HUDEP-2 (cell line): ENCODE measurements around the gene ANKRD6.
A peak's percentile ranks its signal among the peaks of the same experiment; 100 is the strongest.

Source experiments
- DNase-seq, 76 experiments: peaks; one replicate each; lab custom pipeline; 2025; ENCODE audit not compliant: unreplicated experiment in 76 of 76; lab: John Stamatoyannopoulos, UW

The ANKRD6 gene

GRCh38 chr6:89464295-89464694, 31.3 kb downstream of the ANKRD6 start:
- no peak for DNase-seq

- DNase-seq: no peak
Measured at GRCh38 chr6:89467437-89467836, 34.5 kb downstream of the ANKRD6 start.

GRCh38 chr6:89468998-89469397, 36.0 kb downstream of the ANKRD6 start:
- DNase-seq: no peak

- no peak for DNase-seq
Measured at GRCh38 chr6:89471287-89471867, 38.4 kb downstream of the ANKRD6 start.

GRCh38 chr6:89475101-89475500, 42.1 kb downstream of the ANKRD6 start:
- no peak for DNase-seq

GRCh38 chr6:89475634-89476033, 42.7 kb downstream of the ANKRD6 start:
- no peak for DNase-seq

GRCh38 chr6:89479897-89480296, 46.9 kb downstream of the ANKRD6 start:
- no peak for DNase-seq

GRCh38 chr6:89481695-89482094, 48.7 kb downstream of the ANKRD6 start:
- no peak for DNase-seq

GRCh38 chr6:89482126-89482525, 49.2 kb downstream of the ANKRD6 start:
- DNase-seq: no peak

GRCh38 chr6:89483111-89483720, 50.3 kb downstream of the ANKRD6 start:
- DNase-seq: no peak

- DNase-seq: no peak
Measured at GRCh38 chr6:89485320-89485719, 52.4 kb downstream of the ANKRD6 start.

- no peak for DNase-seq
Measured at GRCh38 chr6:89487864-89488263, 54.9 kb downstream of the ANKRD6 start.

- DNase-seq: no peak
Measured at GRCh38 chr6:89488438-89488837, 55.5 kb downstream of the ANKRD6 start.

- no peak for DNase-seq
Measured at GRCh38 chr6:89489078-89489477, 56.1 kb downstream of the ANKRD6 start.

GRCh38 chr6:89492025-89492640, 59.2 kb downstream of the ANKRD6 start:
- DNase-seq: no peak

- peak in 3 of 76 experiments; percentile 7 to 14 (median 10) for DNase-seq
Measured at GRCh38 chr6:89494131-89494793, 61.3 kb downstream of the ANKRD6 start.

GRCh38 chr6:89495961-89496535, 63.1 kb downstream of the ANKRD6 start:
- DNase-seq: peak in 1 of 76 experiments; percentile 12

GRCh38 chr6:89500611-89501010, 67.7 kb downstream of the ANKRD6 start:
- no peak for DNase-seq

- DNase-seq: no peak
Measured at GRCh38 chr6:89501222-89501621, 68.3 kb downstream of the ANKRD6 start.

- DNase-seq: no peak
Measured at GRCh38 chr6:89501753-89502152, 68.8 kb downstream of the ANKRD6 start.

- no peak for DNase-seq
Measured at GRCh38 chr6:89503641-89504040, 70.7 kb downstream of the ANKRD6 start.
